ENCODE data around the gene FAM47B. TPM values are rescaled to one million over a fixed set of nuclear protein-coding genes. Genes with fewer than 3 reads are reported as not detected.

The FAM47B gene
- total and polyA plus RNA-seq, 2 of the 4 experiments (the other 2 are of a cell fraction), result not detected

DNA sequence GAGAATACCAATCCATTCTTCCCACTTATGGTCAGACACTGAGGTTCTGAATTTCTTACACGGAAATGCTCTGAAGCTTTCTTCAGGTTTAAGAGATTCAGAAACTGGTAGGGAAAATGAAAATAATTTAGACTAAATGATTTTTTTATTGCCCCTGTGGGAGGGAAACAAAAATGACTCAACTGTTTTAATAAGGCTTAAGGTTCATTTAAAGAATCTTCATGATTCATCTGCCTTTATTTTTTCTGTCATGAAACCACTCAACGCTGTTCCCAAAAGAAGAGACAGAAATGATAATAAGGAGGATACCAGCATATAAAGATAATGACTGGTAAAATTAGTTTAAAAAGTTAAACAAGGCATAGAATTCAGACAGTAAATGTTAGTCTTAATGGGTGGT, 39.3 kb upstream of the FAM47B start:
- Histone ChIP-seq H3K79me1 (ENCODE audit: low read depth in 1 of 2, low read length in 2 of 2) (no peaks in the 10 kb centered on the region), H3K23ac (ENCODE audit: low read depth, low read length) (no peak overlapping the region), H3K4me3 (ENCODE audit: insufficient read depth, low read depth, low read length) (no peak overlapping the region), H3K56ac (ENCODE audit: extremely low read depth, insufficient read depth, low read length) (no peak overlapping the region), H2AK9ac (replicated peaks; ENCODE audit: low read depth, low read length, poor library complexity) (no peak overlapping the region), H3K9me3 (ENCODE audit: control insufficient read depth, insufficient read depth, low read length) (no peaks in the 10 kb centered on the region), H4K20me1 (ENCODE audit: insufficient read depth, low read length) (no peaks in the 10 kb centered on the region), H4K5ac (ENCODE audit: low read depth, low read length) (no peak overlapping the region), H4K8ac (ENCODE audit: low read depth in 2 of 2, low read length in 2 of 2) (no peak overlapping the region), H3K14ac (replicated peaks; ENCODE audit: low read depth, low read length) (no peak overlapping the region), H3K27me3 (ENCODE audit: control insufficient read depth, insufficient read depth, low read length) (no peaks in the 10 kb centered on the region), H3K9ac (ENCODE audit: low read depth, low read length) (no peak overlapping the region), H2BK15ac (ENCODE audit: low read depth, low read length) (no peak overlapping the region), H4K91ac (ENCODE audit: insufficient read depth, low read depth, low read length) (no peak overlapping the region), H2AK5ac (ENCODE audit: low read depth, low read length) (no peak overlapping the region), H2BK5ac (ENCODE audit: low read depth, low read length, poor library complexity, severe bottlenecking) (no peak overlapping the region), H2BK20ac (ENCODE audit: low read depth, low read length) (no peak overlapping the region), H3K18ac (ENCODE audit: low read depth, low read length) (no peak overlapping the region), H2AFZ (replicated peaks; ENCODE audit: low read length, poor library complexity) (no peak overlapping the region), H3K4me2 (ENCODE audit: low read depth, low read length) (peak overlapping the region; percentile 50), H3K27ac (ENCODE audit: insufficient read depth, low read length) (no peak overlapping the region), H3K9me1 (ENCODE audit: insufficient read depth, low read length) (no peaks in the 10 kb centered on the region), H2BK120ac (ENCODE audit: low read depth, low read length) (no peak overlapping the region), H3K36me3 (ENCODE audit: control insufficient read depth, insufficient read depth, low read length) (no peaks in the 10 kb centered on the region), H3K4ac (ENCODE audit: low read depth, low read length) (no peak overlapping the region), H3K4me1 (ENCODE audit: control insufficient read depth, insufficient read depth, low read length) (no peaks in the 10 kb centered on the region)
- peak; percentile 31 for DNase-seq
- dilution Hi-C loops (cut with HindIII; ENCODE audit: low sequenced_read_pairs, unreplicated experiment), result no loop called here
- no TSS peak for BruUV-seq (replicated peaks)
- ChIA-PET CTCF (no interaction called here), POLR2A (ENCODE audit: unreplicated experiment) (no interaction called here)
- intact Hi-C loops (cut with micrococcal nuclease), result no loop called here
- no CpG with 5 or more reads among the region's 2 CpGs for WGBS, 2 experiments (ENCODE audit: extremely low coverage in 2 of 2, insufficient read length in 1 of 2)
- peak; percentile 29 for ATAC-seq (ENCODE audit: low read depth)
- in situ Hi-C loops (cut with MboI; ENCODE audit: low sequenced_read_pairs), result no loop called here
- no peak for TF ChIP-seq CHD1 (IDR thresholded peaks at IDR 0.05; ENCODE audit: low read depth, low read length)
- TF ChIP-seq SMC3 (IDR thresholded peaks at IDR 0.05; ENCODE audit: low read depth, low read length), result no peak
- TF ChIP-seq RFX5 (IDR thresholded peaks at IDR 0.05; ENCODE audit: low read depth, low read length), result no peak
- TF ChIP-seq MAFK (IDR thresholded peaks at IDR 0.05; ENCODE audit: low read depth, low read length), result no peak
- no peak for TF ChIP-seq POLR2A (IDR thresholded peaks at IDR 0.05; ENCODE audit: low read depth, low read length)
- TF ChIP-seq CEBPB (IDR thresholded peaks at IDR 0.05; ENCODE audit: low read depth, low read length), result no peak
- TF ChIP-seq, protein P1, sequence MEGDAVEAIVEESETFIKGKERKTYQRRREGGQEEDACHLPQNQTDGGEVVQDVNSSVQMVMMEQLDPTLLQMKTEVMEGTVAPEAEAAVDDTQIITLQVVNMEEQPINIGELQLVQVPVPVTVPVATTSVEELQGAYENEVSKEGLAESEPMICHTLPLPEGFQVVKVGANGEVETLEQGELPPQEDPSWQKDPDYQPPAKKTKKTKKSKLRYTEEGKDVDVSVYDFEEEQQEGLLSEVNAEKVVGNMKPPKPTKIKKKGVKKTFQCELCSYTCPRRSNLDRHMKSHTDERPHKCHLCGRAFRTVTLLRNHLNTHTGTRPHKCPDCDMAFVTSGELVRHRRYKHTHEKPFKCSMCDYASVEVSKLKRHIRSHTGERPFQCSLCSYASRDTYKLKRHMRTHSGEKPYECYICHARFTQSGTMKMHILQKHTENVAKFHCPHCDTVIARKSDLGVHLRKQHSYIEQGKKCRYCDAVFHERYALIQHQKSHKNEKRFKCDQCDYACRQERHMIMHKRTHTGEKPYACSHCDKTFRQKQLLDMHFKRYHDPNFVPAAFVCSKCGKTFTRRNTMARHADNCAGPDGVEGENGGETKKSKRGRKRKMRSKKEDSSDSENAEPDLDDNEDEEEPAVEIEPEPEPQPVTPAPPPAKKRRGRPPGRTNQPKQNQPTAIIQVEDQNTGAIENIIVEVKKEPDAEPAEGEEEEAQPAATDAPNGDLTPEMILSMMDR (conservative IDR thresholded peaks at IDR 0.05; ENCODE audit: low read depth, low read length), result no peak
- TF ChIP-seq, protein P2, sequence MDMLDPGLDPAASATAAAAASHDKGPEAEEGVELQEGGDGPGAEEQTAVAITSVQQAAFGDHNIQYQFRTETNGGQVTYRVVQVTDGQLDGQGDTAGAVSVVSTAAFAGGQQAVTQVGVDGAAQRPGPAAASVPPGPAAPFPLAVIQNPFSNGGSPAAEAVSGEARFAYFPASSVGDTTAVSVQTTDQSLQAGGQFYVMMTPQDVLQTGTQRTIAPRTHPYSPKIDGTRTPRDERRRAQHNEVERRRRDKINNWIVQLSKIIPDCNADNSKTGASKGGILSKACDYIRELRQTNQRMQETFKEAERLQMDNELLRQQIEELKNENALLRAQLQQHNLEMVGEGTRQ (IDR thresholded peaks at IDR 0.05; ENCODE audit: low read depth, low read length), result no peak
- TF ChIP-seq, protein P3, sequence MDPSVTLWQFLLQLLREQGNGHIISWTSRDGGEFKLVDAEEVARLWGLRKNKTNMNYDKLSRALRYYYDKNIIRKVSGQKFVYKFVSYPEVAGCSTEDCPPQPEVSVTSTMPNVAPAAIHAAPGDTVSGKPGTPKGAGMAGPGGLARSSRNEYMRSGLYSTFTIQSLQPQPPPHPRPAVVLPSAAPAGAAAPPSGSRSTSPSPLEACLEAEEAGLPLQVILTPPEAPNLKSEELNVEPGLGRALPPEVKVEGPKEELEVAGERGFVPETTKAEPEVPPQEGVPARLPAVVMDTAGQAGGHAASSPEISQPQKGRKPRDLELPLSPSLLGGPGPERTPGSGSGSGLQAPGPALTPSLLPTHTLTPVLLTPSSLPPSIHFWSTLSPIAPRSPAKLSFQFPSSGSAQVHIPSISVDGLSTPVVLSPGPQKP (IDR thresholded peaks at IDR 0.05; ENCODE audit: borderline replicate concordance, low read depth, low read length), result no peak
- TF ChIP-seq RCOR1 (IDR thresholded peaks at IDR 0.05; ENCODE audit: insufficient replicate concordance, low read length), result no peak

All from IMR-90 (cell line).